ENCODE results near the gene BOD1L2.

DNA sequence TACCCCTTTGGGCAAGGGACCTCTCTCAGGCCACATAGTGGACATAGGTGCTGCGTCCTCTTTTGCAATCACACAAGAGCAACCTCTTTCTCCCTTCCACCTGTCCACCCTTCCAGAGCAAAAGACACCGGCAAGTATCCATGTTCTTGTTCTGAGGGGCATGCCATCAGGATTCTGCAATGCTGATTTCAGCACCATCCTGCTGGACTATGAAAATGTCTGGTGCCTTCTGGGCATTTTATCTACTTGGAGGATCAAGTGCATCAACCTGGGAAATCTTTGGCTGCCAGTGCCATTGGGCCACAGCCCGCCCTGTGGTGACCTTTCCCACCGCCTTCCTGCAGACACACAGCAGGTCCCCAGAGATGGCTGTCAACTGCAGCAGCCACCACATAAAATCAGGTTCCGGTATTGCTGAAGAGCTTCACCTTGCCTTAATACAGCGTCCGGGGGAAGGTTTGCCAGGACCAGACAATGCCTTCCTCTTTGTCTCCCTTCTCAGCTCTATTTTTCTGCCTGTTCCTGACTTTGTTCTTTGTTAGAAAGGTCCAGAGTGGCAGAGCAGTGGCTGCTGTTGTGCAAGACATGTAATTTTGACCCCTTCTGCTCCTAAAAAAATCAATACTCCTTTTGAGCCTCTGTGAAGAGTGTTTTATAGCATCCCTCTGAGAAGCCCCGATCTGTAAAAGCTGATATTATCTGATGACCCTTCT is 18.5 kb upstream of the BOD1L2 start:
- TF ChIP-seq CTCF (conservative IDR thresholded peaks at IDR 0.05; ENCODE audit: low read length) (no peak), EZH2phosphoT487 (IDR thresholded peaks at IDR 0.05; ENCODE audit: borderline replicate concordance, low read depth, low read length) (no peak)
